Progenitor cell of endocrine pancreas (in vitro differentiated cells): ENCODE measurements around the gene FAM3A. TPM values are rescaled to one million over a fixed set of nuclear protein-coding genes. Genes with fewer than 3 reads are reported as not detected.

Experiments used
- DNase-seq: peaks from one replicate; pipeline ENCODE4 v3.0.0; 2021; ENCODE audit warnings: low spot score; ENCODE audit not compliant: unreplicated experiment
- H3K27ac Mint-ChIP-seq: 2 replicates; pipeline ENCODE4 v1.8.0; 2021; ENCODE audit warnings: mild to moderate bottlenecking, moderate library complexity, mixed read lengths
- H3K27me3 Mint-ChIP-seq: 2 replicates; pipeline ENCODE4 v1.8.0; 2021; ENCODE audit warnings: mixed read lengths
- H3K36me3 Mint-ChIP-seq: 2 replicates; pipeline ENCODE4 v1.8.0; 2022; ENCODE audit warnings: mixed read lengths; ENCODE audit not compliant: insufficient read depth
- H3K4me1 Mint-ChIP-seq: 2 replicates; pipeline ENCODE4 v1.8.0; 2021; ENCODE audit warnings: low read depth, mixed read lengths
- H3K4me3 Mint-ChIP-seq: 2 replicates; pipeline ENCODE4 v1.8.0; 2021; ENCODE audit warnings: low read depth, mild to moderate bottlenecking, moderate library complexity, mixed read lengths
- H3K9me3 Mint-ChIP-seq: 2 replicates; pipeline ENCODE4 v1.8.0; 2021; ENCODE audit warnings: low read depth, mixed read lengths
- total RNA-seq: library from RNA; stranded (reverse); gene quantifications from 2 replicates; pipeline ENCODE4 v1.2.1, GENCODE V29; 2021
- TF ChIP-seq, protein P1 (sequence below): fragments of 200-600 bp; sonication (generic); IDR thresholded peaks from one replicate; pipeline ENCODE4 v1.5.0; 2021; ENCODE audit warnings: antibody characterized with exemption, mild to moderate bottlenecking; ENCODE audit not compliant: unreplicated experiment

The FAM3A gene
- total RNA-seq, 1 donor from 2014 or later = 34.3 TPM

DNA sequence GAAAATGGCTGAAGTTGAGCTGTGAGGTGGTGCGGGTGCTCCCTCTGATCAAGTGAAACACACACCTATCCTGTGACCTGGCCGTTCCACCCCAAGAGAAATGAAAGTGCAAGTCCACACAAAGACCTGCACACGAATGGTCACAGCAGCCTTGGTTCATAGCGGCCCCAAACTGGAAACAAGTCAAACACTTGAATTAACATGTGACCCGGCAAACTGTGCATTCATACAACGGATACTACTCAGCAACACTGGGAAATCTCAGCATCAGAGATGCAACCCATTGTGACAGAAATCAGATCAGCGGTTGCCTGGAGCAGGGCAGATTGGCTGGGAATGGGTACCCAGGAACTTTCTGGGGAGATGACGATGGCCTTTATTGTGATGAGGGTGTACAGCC is 23.0 kb upstream of the FAM3A start:
- DNase-seq = no peak
- Mint-ChIP-seq H3K27me3 (no peaks in the 10 kb centered on the region), H3K36me3 (peaks cover 4% of the 10 kb centered on the region)

DNA sequence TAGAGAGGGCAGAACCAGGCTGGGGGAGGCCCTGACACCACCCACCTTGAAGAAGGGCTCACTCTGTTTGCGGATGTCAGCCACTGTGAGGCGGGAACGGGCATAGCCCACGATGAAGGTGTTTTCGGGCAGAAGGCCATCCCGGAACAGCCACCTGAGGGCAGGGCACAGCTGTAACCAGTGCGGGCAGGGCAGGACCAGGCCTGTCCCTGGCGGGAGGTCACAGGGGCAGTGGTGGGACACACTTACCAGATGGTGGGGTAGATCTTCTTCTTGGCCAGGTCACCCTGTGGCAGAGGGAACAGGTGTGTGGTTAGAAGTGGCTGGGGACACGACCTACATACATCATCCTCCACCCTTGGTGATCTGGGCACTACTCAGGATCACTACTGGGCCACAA is 19.9 kb upstream of the FAM3A start:
- Mint-ChIP-seq H3K27ac (no peak overlapping the region), H3K27me3 (no peaks in the 10 kb centered on the region), H3K4me3 (no peak overlapping the region), H3K4me1 (no peaks in the 10 kb centered on the region), H3K36me3 (peaks cover 7% of the 10 kb centered on the region), H3K9me3 (peaks cover 5% of the 10 kb centered on the region)
- TF ChIP-seq, protein P1, sequence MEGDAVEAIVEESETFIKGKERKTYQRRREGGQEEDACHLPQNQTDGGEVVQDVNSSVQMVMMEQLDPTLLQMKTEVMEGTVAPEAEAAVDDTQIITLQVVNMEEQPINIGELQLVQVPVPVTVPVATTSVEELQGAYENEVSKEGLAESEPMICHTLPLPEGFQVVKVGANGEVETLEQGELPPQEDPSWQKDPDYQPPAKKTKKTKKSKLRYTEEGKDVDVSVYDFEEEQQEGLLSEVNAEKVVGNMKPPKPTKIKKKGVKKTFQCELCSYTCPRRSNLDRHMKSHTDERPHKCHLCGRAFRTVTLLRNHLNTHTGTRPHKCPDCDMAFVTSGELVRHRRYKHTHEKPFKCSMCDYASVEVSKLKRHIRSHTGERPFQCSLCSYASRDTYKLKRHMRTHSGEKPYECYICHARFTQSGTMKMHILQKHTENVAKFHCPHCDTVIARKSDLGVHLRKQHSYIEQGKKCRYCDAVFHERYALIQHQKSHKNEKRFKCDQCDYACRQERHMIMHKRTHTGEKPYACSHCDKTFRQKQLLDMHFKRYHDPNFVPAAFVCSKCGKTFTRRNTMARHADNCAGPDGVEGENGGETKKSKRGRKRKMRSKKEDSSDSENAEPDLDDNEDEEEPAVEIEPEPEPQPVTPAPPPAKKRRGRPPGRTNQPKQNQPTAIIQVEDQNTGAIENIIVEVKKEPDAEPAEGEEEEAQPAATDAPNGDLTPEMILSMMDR = no peak
- DNase-seq = no peak

More for the DNA sequence above, 23.0 kb upstream of the FAM3A start:
- no peaks in the 10 kb centered on the region for H3K4me1 Mint-ChIP-seq
- TF ChIP-seq, protein P1 = no peak
- peaks cover 7% of the 10 kb centered on the region for H3K9me3 Mint-ChIP-seq
- H3K4me3 Mint-ChIP-seq = no peak overlapping the region
- H3K27ac Mint-ChIP-seq = no peak overlapping the region

DNA sequence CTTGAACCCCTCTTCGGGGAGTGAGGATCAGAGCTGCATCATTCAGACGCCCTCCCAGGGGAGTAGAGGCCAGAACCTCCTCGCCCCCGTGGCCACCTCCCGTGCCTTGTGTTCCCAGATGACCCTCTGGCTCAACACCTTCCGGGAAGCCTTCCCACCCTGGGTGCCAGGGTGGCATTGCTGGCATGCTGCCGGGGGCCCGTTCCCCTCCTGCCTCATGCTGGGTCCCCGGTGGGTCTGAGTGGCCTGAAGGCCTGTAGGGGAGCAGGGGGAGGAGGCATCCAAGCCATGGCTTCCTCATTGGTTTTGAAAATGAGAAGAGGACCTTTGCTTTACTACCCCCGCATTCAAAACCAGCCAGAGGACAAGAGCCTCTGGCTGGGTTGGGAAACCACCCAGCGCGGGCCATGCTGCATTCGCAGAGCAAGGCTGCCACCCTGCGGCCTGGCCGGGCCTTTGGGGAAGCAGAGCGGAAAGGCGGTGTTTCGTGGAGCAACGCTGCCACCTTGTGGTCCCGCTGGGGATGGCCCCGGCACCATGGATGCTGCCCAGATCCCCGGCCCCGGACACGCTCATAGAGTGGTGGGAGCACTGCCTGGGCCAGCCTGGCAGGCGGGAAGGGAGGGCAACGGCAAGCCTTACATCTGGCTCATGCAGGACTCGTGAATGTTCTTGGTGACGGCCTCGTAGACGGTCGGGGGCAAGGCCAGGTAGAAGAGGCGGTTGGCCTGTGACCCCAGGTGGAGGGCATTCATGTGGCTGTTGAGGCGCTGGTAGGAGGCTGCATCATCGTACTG is 18.7 kb upstream of the FAM3A start:
- DNase-seq = peak; percentile 81
- TF ChIP-seq, protein P1 = peak; percentile 92
- H3K27me3 Mint-ChIP-seq = no peaks in the 10 kb centered on the region
- H3K4me3 Mint-ChIP-seq = no peak overlapping the region
- peaks cover 7% of the 10 kb centered on the region for H3K36me3 Mint-ChIP-seq
- H3K9me3 Mint-ChIP-seq = peaks cover 5% of the 10 kb centered on the region
- H3K27ac Mint-ChIP-seq = peak overlapping the region; percentile 29
- H3K4me1 Mint-ChIP-seq = no peaks in the 10 kb centered on the region

DNA sequence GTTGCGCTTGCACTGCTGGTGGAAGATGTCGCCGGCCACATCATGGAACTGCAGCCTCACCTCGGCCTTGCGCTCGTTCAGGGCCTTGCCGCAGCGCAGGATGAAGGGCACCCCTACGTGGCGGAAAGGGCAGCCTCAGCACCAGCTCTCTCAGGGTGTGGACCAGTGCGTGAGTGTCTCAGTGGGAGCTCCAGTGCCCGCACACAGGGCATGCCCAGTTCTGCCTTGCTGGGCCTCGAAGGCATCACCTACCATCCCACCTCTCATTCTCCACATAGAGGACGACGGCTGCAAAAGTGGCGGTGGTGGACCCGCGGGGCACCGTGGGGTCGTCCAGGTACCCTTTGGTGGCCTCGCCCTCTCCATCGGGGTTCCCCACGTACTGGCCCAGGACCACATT is 16.7 kb upstream of the FAM3A start:
- DNase-seq = no peak
- TF ChIP-seq, protein P1 = no peak
- Mint-ChIP-seq H3K27ac (no peak overlapping the region), H3K9me3 (no peaks in the 10 kb centered on the region), H3K4me3 (no peak overlapping the region), H3K4me1 (no peaks in the 10 kb centered on the region), H3K36me3 (peaks cover 3% of the 10 kb centered on the region), H3K27me3 (no peaks in the 10 kb centered on the region)

DNA sequence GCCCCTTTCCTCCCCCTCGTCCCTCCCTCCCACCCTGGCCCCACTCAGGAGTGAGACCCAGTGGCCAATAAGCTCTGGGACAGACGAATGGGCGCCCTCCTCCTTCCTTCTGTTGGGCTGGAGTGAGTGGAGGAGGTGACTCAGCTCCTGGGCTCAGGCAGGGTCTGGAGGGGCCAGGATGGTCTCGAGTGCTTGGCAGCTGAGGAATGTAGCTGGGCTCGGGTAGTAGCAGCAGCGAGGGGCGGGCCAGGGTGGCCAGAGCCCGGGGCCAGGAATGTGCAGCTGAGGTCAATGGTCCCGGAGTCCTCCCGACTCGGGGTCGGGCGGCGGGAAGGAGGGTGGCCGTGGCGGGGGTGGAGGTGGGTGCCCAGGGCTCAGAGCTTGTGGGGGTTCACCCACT is 15.6 kb upstream of the FAM3A start:
- H3K27me3 Mint-ChIP-seq = no peaks in the 10 kb centered on the region
- H3K36me3 Mint-ChIP-seq = peaks cover 3% of the 10 kb centered on the region
- H3K9me3 Mint-ChIP-seq = no peaks in the 10 kb centered on the region
- TF ChIP-seq, protein P1 = no peak
- no peak overlapping the region for H3K4me3 Mint-ChIP-seq
- no peak overlapping the region for H3K27ac Mint-ChIP-seq
- peaks cover 6% of the 10 kb centered on the region for H3K4me1 Mint-ChIP-seq
- DNase-seq = no peak
